NOMO-1 (cell line): ENCODE data around the gene PTGIS.

Experiments used
- DNase-seq, 2 experiments: peaks; one replicate each; lab custom pipeline; 2025; ENCODE audit not compliant: unreplicated experiment in 2 of 2; lab: John Stamatoyannopoulos, UW

The PTGIS gene

GRCh38 chr20:49560646-49561045 is 7.3 kb downstream of the PTGIS start:
- DNase-seq, result no peak

GRCh38 chr20:49560186-49560585 is 7.8 kb downstream of the PTGIS start:
- DNase-seq, result no peak

GRCh38 chr20:49559411-49560081 is 8.4 kb downstream of the PTGIS start:
- no peak for DNase-seq

GRCh38 chr20:49558826-49559225 is 9.1 kb downstream of the PTGIS start:
- DNase-seq, result no peak

- DNase-seq, result no peak
These were observed 10.5 kb downstream of the PTGIS start for GRCh38 chr20:49557449-49557848.

GRCh38 chr20:49556621-49557020 is 11.3 kb downstream of the PTGIS start:
- no peak for DNase-seq

- DNase-seq, result no peak
These were observed 18.0 kb downstream of the PTGIS start for GRCh38 chr20:49549801-49550551.

GRCh38 chr20:49548371-49548947 is 19.5 kb downstream of the PTGIS start:
- DNase-seq, result no peak

GRCh38 chr20:49545572-49545971 is 22.4 kb downstream of the PTGIS start:
- no peak for DNase-seq

GRCh38 chr20:49544535-49544934 is 23.4 kb downstream of the PTGIS start:
- DNase-seq, result no peak

- DNase-seq, result no peak
These were observed 24.0 kb downstream of the PTGIS start for GRCh38 chr20:49543858-49544437.

GRCh38 chr20:49543071-49543857 is 24.7 kb downstream of the PTGIS start:
- no peak for DNase-seq

- DNase-seq, result no peak
These were observed 25.4 kb downstream of the PTGIS start for GRCh38 chr20:49542514-49542991.

GRCh38 chr20:49541733-49542513 is 26.0 kb downstream of the PTGIS start:
- peak; percentile 56 to 62 for DNase-seq

- no peak for DNase-seq
These were observed 27.1 kb downstream of the PTGIS start for GRCh38 chr20:49540687-49541435.

GRCh38 chr20:49540232-49540620 is 27.7 kb downstream of the PTGIS start:
- no peak for DNase-seq

- DNase-seq, result no peak
These were observed 28.3 kb downstream of the PTGIS start for GRCh38 chr20:49539481-49540231.

GRCh38 chr20:49538950-49539349 is 29.0 kb downstream of the PTGIS start:
- no peak for DNase-seq
